ENCODE data around the gene NFATC3. TPM values are rescaled to one million over a fixed set of nuclear protein-coding genes. Genes with fewer than 3 reads are reported as not detected.

Gene NFATC3
- total RNA-seq, 2 experiments from 2014 or later = 208 to 209 TPM

GRCh38 chr16:68179855-68180254 is 94.7 kb downstream of the NFATC3 start:
- Mint-ChIP-seq H3K9me3 (no peaks in the 10 kb centered on the region), H3K36me3 (ENCODE audit: low read depth) (peaks cover 77% of the 10 kb centered on the region), H3K27me3 (no peaks in the 10 kb centered on the region), H3K4me1 (peaks cover 15% of the 10 kb centered on the region), H3K4me3 (no peak overlapping the region), H3K27ac (no peak overlapping the region)
- ChIA-PET CTCF (interaction anchor here (1.3 to 1.8 kb wide), 2 partner anchors 12 to 16 kb away, joined by 3 to 8 read pairs; no protein-coding TSS in a partner anchor), POLR2A (interaction anchor here (1.1 to 1.6 kb wide), 4 partner anchors 9 to 48 kb away, joined by 3 to 4 read pairs (median 4); no protein-coding TSS in a partner anchor)
- DNase-seq = no peak

GRCh38 chr16:68183046-68183445 is 97.9 kb downstream of the NFATC3 start:
- DNase-seq = no peak
- H3K4me1 Mint-ChIP-seq = peaks cover 11% of the 10 kb centered on the region
- ChIA-PET POLR2A (no interaction called here), CTCF (no interaction called here)
- H3K9me3 Mint-ChIP-seq = no peaks in the 10 kb centered on the region
- H3K27me3 Mint-ChIP-seq = no peaks in the 10 kb centered on the region
- no peak overlapping the region for H3K4me3 Mint-ChIP-seq
- no peak overlapping the region for H3K27ac Mint-ChIP-seq
- H3K36me3 Mint-ChIP-seq (ENCODE audit: low read depth) = peaks cover 76% of the 10 kb centered on the region

GRCh38 chr16:68186877-68187276 is 101.7 kb downstream of the NFATC3 start:
- Mint-ChIP-seq H3K27me3 (no peaks in the 10 kb centered on the region), H3K36me3 (ENCODE audit: low read depth) (peaks cover 62% of the 10 kb centered on the region), H3K4me3 (no peak overlapping the region), H3K27ac (no peak overlapping the region), H3K9me3 (no peaks in the 10 kb centered on the region), H3K4me1 (no peaks in the 10 kb centered on the region)
- CTCF ChIA-PET = no interaction called here
- no peak for DNase-seq
- POLR2A ChIA-PET = interaction anchor here (1.2 kb wide), 1 partner anchor 9 kb away, joined by 4 read pairs; no protein-coding TSS in a partner anchor

- no peak overlapping the region for H3K4me3 Mint-ChIP-seq
- ChIA-PET CTCF (no interaction called here), POLR2A (interaction anchor here (1.2 kb wide), 1 partner anchor 9 kb away, joined by 4 read pairs; no protein-coding TSS in a partner anchor)
- H3K9me3 Mint-ChIP-seq = no peaks in the 10 kb centered on the region
- no peak overlapping the region for H3K27ac Mint-ChIP-seq
- H3K4me1 Mint-ChIP-seq = no peaks in the 10 kb centered on the region
- H3K36me3 Mint-ChIP-seq (ENCODE audit: low read depth) = peaks cover 60% of the 10 kb centered on the region
- H3K27me3 Mint-ChIP-seq = no peaks in the 10 kb centered on the region
- DNase-seq = no peak
Observed at GRCh38 chr16:68187505-68187904, 102.3 kb downstream of the NFATC3 start.

- DNase-seq = no peak
- Mint-ChIP-seq H3K4me3 (no peak overlapping the region), H3K27me3 (no peaks in the 10 kb centered on the region), H3K27ac (no peak overlapping the region), H3K9me3 (no peaks in the 10 kb centered on the region), H3K36me3 (ENCODE audit: low read depth) (peaks cover 63% of the 10 kb centered on the region), H3K4me1 (no peaks in the 10 kb centered on the region)
- CTCF ChIA-PET = no interaction called here
- POLR2A ChIA-PET = interaction anchor here (0.6 to 1.3 kb wide), 2 partner anchors 9 to 27 kb away, joined by 3 to 4 read pairs; no protein-coding TSS in a partner anchor
Observed at GRCh38 chr16:68188170-68188569, 103.0 kb downstream of the NFATC3 start.

- POLR2A ChIA-PET = no interaction called here
- Mint-ChIP-seq H3K27ac (no peak overlapping the region), H3K36me3 (ENCODE audit: low read depth) (peaks cover 65% of the 10 kb centered on the region), H3K4me3 (no peak overlapping the region), H3K27me3 (no peaks in the 10 kb centered on the region), H3K9me3 (no peaks in the 10 kb centered on the region), H3K4me1 (no peaks in the 10 kb centered on the region)
- no peak for DNase-seq
- CTCF ChIA-PET = no interaction called here
Observed at GRCh38 chr16:68190081-68190480, 104.9 kb downstream of the NFATC3 start.

GRCh38 chr16:68190736-68191510 is 105.8 kb downstream of the NFATC3 start:
- H3K4me3 Mint-ChIP-seq = no peak overlapping the region
- ChIA-PET CTCF (no interaction called here), POLR2A (no interaction called here)
- no peak for DNase-seq
- no peaks in the 10 kb centered on the region for H3K27me3 Mint-ChIP-seq
- peaks cover 57% of the 10 kb centered on the region for H3K36me3 Mint-ChIP-seq (ENCODE audit: low read depth)
- H3K27ac Mint-ChIP-seq = no peak overlapping the region
- no peaks in the 10 kb centered on the region for H3K9me3 Mint-ChIP-seq
- no peaks in the 10 kb centered on the region for H3K4me1 Mint-ChIP-seq

GRCh38 chr16:68194251-68194650 is 109.1 kb downstream of the NFATC3 start:
- DNase-seq = no peak
- H3K4me3 Mint-ChIP-seq = no peak overlapping the region
- peaks cover 37% of the 10 kb centered on the region for H3K36me3 Mint-ChIP-seq (ENCODE audit: low read depth)
- H3K27me3 Mint-ChIP-seq = no peaks in the 10 kb centered on the region
- ChIA-PET CTCF (interaction anchor here (2.8 kb wide), 1 partner anchor 14 kb away, joined by 8 read pairs; no protein-coding TSS in a partner anchor), POLR2A (no interaction called here)
- no peaks in the 10 kb centered on the region for H3K9me3 Mint-ChIP-seq
- peaks cover 2% of the 10 kb centered on the region for H3K4me1 Mint-ChIP-seq
- H3K27ac Mint-ChIP-seq = no peak overlapping the region

GRCh38 chr16:68197250-68197649 is 112.1 kb downstream of the NFATC3 start:
- Mint-ChIP-seq H3K4me1 (peaks cover 11% of the 10 kb centered on the region), H3K4me3 (no peak overlapping the region), H3K27ac (no peak overlapping the region)

GRCh38 chr16:68200088-68200783 is 115.1 kb downstream of the NFATC3 start:
- Mint-ChIP-seq H3K27me3 (no peaks in the 10 kb centered on the region), H3K9me3 (no peaks in the 10 kb centered on the region), H3K4me3 (no peak overlapping the region), H3K27ac (no peak overlapping the region), H3K4me1 (peaks cover 11% of the 10 kb centered on the region), H3K36me3 (ENCODE audit: low read depth) (peaks cover 18% of the 10 kb centered on the region)
- no peak for DNase-seq
- ChIA-PET CTCF (no interaction called here), POLR2A (no interaction called here)

More at GRCh38 chr16:68197250-68197649, 112.1 kb downstream of the NFATC3 start:
- CTCF ChIA-PET = interaction anchor here (0.7 kb wide), 1 partner anchor 117 kb away, joined by 3 read pairs; no protein-coding TSS in a partner anchor
- Mint-ChIP-seq H3K36me3 (ENCODE audit: low read depth) (peaks cover 30% of the 10 kb centered on the region), H3K27me3 (no peaks in the 10 kb centered on the region), H3K9me3 (no peaks in the 10 kb centered on the region)
- DNase-seq = no peak
- POLR2A ChIA-PET = no interaction called here

- no peak overlapping the region for H3K27ac Mint-ChIP-seq
- H3K27me3 Mint-ChIP-seq = no peaks in the 10 kb centered on the region
- H3K4me3 Mint-ChIP-seq = no peak overlapping the region
- peaks cover 25% of the 10 kb centered on the region for H3K36me3 Mint-ChIP-seq (ENCODE audit: low read depth)
- H3K9me3 Mint-ChIP-seq = no peaks in the 10 kb centered on the region
- ChIA-PET POLR2A (no interaction called here), CTCF (no interaction called here)
- H3K4me1 Mint-ChIP-seq = peaks cover 11% of the 10 kb centered on the region
- no peak for DNase-seq
Observed at GRCh38 chr16:68202091-68202519, 116.9 kb downstream of the NFATC3 start.

- ChIA-PET POLR2A (interaction anchor here (1.1 kb wide), 1 partner anchor 1655 kb away, joined by 3 read pairs; no protein-coding TSS in a partner anchor), CTCF (interaction anchor here (0.8 kb wide), 1 partner anchor 8 kb away, joined by 3 read pairs; no protein-coding TSS in a partner anchor)
- no peaks in the 10 kb centered on the region for H3K27me3 Mint-ChIP-seq
- DNase-seq = no peak
- no peaks in the 10 kb centered on the region for H3K9me3 Mint-ChIP-seq
- H3K27ac Mint-ChIP-seq = no peak overlapping the region
- peaks cover 46% of the 10 kb centered on the region for H3K36me3 Mint-ChIP-seq (ENCODE audit: low read depth)
- peaks cover 29% of the 10 kb centered on the region for H3K4me1 Mint-ChIP-seq
- no peak overlapping the region for H3K4me3 Mint-ChIP-seq
Observed at GRCh38 chr16:68206245-68206644, 121.1 kb downstream of the NFATC3 start.

- POLR2A ChIA-PET = interaction anchor here (0.7 kb wide), 1 partner anchor 27 kb away, joined by 3 read pairs; no protein-coding TSS in a partner anchor
- Mint-ChIP-seq H3K4me3 (no peak overlapping the region), H3K4me1 (peaks cover 30% of the 10 kb centered on the region), H3K27me3 (no peaks in the 10 kb centered on the region), H3K9me3 (no peaks in the 10 kb centered on the region), H3K36me3 (ENCODE audit: low read depth) (peaks cover 50% of the 10 kb centered on the region), H3K27ac (no peak overlapping the region)
- DNase-seq = no peak
- CTCF ChIA-PET = interaction anchor here (1.1 kb wide), 1 partner anchor 174 kb away, joined by 3 read pairs; no protein-coding TSS in a partner anchor
Observed at GRCh38 chr16:68214726-68215125, 129.6 kb downstream of the NFATC3 start.
